HEK293T (cell line): ENCODE data around the gene PDE1A.

Experiments
- CTCF ChIA-PET: fragments of 350-600 bp; formaldehyde crosslinking; extraction: SDS; loops from one replicate; lab custom pipeline; 2021; ENCODE audit warnings: antibody characterized with exemption, inconsistent platforms; lab: Yijun Ruan, JAX
- POLR2A ChIA-PET: fragments of 350-600 bp; formaldehyde crosslinking; extraction: SDS; loops from one replicate; lab custom pipeline; 2020; ENCODE audit warnings: antibody characterized with exemption, inconsistent platforms; lab: Yijun Ruan, JAX
- DNase-seq: peaks from one replicate; pipeline ENCODE4 v3.0.0; 2012; ENCODE audit warnings: mixed read lengths; ENCODE audit errors: extremely low spot score
- ARNT ChIP-seq: fragments of 450-650 bp; IDR thresholded peaks from 2 replicates; pipeline ENCODE4 v1.6.1; 2017; ENCODE audit warnings: mild to moderate bottlenecking
- BHLHE40 ChIP-seq: fragments of 450-650 bp; IDR thresholded peaks from 2 replicates; pipeline ENCODE4 v1.6.1; 2016; ENCODE audit warnings: mild to moderate bottlenecking, moderate library complexity, borderline replicate concordance
- CTBP1 ChIP-seq: fragments of 450-650 bp; IDR thresholded peaks from 2 replicates; pipeline ENCODE4 v1.6.1; 2016; ENCODE audit warnings: borderline replicate concordance
- ELF4 ChIP-seq: fragments of 450-650 bp; IDR thresholded peaks from 2 replicates; pipeline ENCODE4 v1.6.1; 2017; ENCODE audit warnings: antibody characterized with exemption
- FOXA1 ChIP-seq: fragments of 450-650 bp; IDR thresholded peaks from 2 replicates; pipeline ENCODE4 v1.6.1; 2016; ENCODE audit warnings: mild to moderate bottlenecking
- FOXK2 ChIP-seq: fragments of 450-650 bp; IDR thresholded peaks from 2 replicates; pipeline ENCODE4 v1.6.1; 2016; ENCODE audit warnings: mild to moderate bottlenecking
- FOXM1 ChIP-seq: fragments of 450-650 bp; IDR thresholded peaks from 2 replicates; pipeline ENCODE4 v1.6.1; 2017; ENCODE audit warnings: mild to moderate bottlenecking, borderline replicate concordance
- HDGF ChIP-seq: fragments of 450-650 bp; IDR thresholded peaks from 2 replicates; pipeline ENCODE4 v1.6.1; 2017; ENCODE audit warnings: antibody characterized with exemption, borderline replicate concordance
- L3MBTL2 ChIP-seq: fragments of 450-650 bp; conservative IDR thresholded peaks from 2 replicates; pipeline ENCODE4 v1.6.1; 2016; ENCODE audit warnings: mild to moderate bottlenecking
- LEF1 ChIP-seq: fragments of 450-650 bp; IDR thresholded peaks from 2 replicates; pipeline ENCODE4 v1.6.1; 2017; ENCODE audit warnings: mild to moderate bottlenecking, borderline replicate concordance
- NFRKB ChIP-seq: fragments of 450-650 bp; IDR thresholded peaks from 2 replicates; pipeline ENCODE4 v1.6.1; 2016; ENCODE audit warnings: mild to moderate bottlenecking, moderate library complexity
- SP1 ChIP-seq: fragments of 450-650 bp; IDR thresholded peaks from 2 replicates; pipeline ENCODE4 v1.6.1; 2017
- SUZ12 ChIP-seq: fragments of 450-650 bp; IDR thresholded peaks from 2 replicates; pipeline ENCODE4 v1.6.1; 2016; ENCODE audit warnings: mild to moderate bottlenecking
- TARDBP ChIP-seq: fragments of 450-650 bp; IDR thresholded peaks from 2 replicates; pipeline ENCODE4 v1.6.1; 2016
- ZNF384 ChIP-seq: fragments of 450-650 bp; IDR thresholded peaks from 2 replicates; pipeline ENCODE4 v1.6.1; 2016
- TF ChIP-seq, protein P1 (sequence below): fragments of 450-650 bp; IDR thresholded peaks from 2 replicates; pipeline ENCODE4 v1.6.1; 2016

Gene PDE1A

DNA sequence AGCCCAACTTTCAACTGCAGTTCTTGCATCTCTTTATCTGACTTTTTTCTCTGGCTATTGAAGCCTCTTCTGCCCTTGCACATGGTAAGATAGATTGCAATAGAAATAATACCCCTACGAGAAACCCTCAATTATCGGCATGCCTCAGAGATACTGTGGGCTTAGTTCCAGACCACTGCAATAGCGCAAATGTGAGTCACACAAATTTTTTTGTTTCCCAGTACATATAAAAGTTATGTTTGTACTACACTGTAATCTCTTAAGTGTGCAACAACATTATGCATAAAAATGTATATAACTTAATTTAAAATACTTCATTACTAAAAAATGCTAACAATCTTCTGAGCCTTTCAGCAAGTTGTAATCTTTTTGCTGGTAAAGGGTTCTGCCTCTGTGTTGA, 124.7 kb downstream of the PDE1A start:
- CTCF ChIA-PET = no interaction called here
- TF ChIP-seq FOXM1 = no peak
- TF ChIP-seq CTBP1 = no peak
- no peak for TF ChIP-seq ELF4
- TF ChIP-seq ZNF384 = no peak
- no peak for TF ChIP-seq BHLHE40
- TF ChIP-seq L3MBTL2 = no peak
- TF ChIP-seq, protein P1, sequence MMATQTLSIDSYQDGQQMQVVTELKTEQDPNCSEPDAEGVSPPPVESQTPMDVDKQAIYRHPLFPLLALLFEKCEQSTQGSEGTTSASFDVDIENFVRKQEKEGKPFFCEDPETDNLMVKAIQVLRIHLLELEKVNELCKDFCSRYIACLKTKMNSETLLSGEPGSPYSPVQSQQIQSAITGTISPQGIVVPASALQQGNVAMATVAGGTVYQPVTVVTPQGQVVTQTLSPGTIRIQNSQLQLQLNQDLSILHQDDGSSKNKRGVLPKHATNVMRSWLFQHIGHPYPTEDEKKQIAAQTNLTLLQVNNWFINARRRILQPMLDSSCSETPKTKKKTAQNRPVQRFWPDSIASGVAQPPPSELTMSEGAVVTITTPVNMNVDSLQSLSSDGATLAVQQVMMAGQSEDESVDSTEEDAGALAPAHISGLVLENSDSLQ = no peak
- TF ChIP-seq ARNT = no peak
- no peak for TF ChIP-seq SUZ12
- TF ChIP-seq FOXK2 = no peak
- TF ChIP-seq NFRKB = no peak
- TF ChIP-seq FOXA1 = no peak
- TF ChIP-seq LEF1 = no peak
- TF ChIP-seq TARDBP = no peak
- POLR2A ChIA-PET = no interaction called here
- DNase-seq = no peak

DNA sequence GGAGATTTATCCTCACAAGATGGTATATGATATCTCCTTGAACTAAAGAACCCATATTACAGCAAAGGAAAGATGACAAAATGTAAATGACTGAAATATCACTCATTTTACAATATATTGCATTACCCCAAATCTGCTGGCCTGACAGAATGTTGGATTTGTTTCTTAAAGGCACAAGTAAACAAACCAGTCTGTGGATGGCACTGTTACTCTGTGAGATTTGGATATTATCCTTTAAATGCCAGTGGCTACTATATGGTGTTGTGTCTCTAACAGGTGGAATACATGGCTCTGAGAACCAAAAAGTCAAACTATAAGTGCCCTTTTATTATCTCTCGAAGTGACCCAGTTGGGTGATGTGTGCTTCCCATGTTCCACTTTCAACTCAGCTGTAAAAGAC, 125.7 kb downstream of the PDE1A start:
- DNase-seq = no peak
- ChIA-PET POLR2A (no interaction called here), CTCF (no interaction called here)
- TF ChIP-seq SUZ12 (no peak), FOXM1 (no peak), TARDBP (no peak), CTBP1 (no peak), NFRKB (no peak), FOXA1 (no peak), LEF1 (no peak)

DNA sequence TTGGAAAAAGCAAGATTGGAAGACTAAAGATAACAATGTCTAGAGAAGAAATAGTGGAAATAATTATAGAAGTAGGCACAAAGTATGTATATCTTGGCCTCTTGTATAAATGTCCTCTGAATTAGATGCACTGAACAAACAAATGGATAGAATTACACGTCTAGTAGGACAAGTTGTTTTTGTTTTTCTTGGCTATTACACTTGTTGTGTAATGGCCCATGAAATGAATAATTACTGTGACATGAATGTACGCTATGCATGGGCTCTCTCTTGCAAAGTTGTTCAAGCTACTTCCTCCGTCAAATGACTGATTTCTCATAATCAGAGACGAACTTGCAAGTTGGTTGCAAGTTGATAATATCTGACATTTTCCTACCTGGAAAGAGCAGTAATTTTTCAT, 126.2 kb downstream of the PDE1A start:
- CTCF ChIA-PET = interaction anchor here (0.6 kb wide), 1 partner anchor 459 kb away, joined by 4 read pairs; no protein-coding TSS in a partner anchor
- TF ChIP-seq FOXM1 = no peak
- TF ChIP-seq, protein P1 = peak; percentile 87
- no peak for TF ChIP-seq LEF1
- TF ChIP-seq CTBP1 = peak; percentile 36; the same call in 1 of the 2 replicates
- TF ChIP-seq SP1 = no peak
- peak; percentile 11; the same call in 1 of the 2 replicates for TF ChIP-seq FOXA1
- no peak for TF ChIP-seq NFRKB
- no peak for TF ChIP-seq HDGF
- TF ChIP-seq BHLHE40 = no peak
- no peak for TF ChIP-seq ARNT
- no peak for TF ChIP-seq L3MBTL2
- peak; percentile 16 for DNase-seq
- POLR2A ChIA-PET = no interaction called here

DNA sequence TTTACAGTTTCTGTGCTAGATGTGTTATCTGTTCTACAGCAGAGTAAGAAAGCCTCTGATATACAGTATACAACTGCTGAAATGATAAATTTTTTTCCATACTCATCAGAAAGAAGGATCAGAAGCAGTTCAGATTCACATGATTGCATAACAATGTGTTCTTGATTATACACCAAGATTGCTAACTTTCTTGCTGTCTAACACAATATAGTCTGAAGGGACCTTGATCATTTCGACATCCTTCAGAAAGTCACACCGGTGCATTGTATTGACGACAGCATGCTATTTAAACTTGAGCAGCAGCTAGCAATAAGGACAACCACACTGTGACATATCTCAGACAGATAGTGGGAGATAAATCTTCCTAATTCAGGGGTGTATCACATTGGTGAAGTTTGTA, 127.2 kb downstream of the PDE1A start:
- ChIA-PET CTCF (no interaction called here), POLR2A (no interaction called here)
- TF ChIP-seq ZNF384 = no peak
- DNase-seq = no peak

DNA sequence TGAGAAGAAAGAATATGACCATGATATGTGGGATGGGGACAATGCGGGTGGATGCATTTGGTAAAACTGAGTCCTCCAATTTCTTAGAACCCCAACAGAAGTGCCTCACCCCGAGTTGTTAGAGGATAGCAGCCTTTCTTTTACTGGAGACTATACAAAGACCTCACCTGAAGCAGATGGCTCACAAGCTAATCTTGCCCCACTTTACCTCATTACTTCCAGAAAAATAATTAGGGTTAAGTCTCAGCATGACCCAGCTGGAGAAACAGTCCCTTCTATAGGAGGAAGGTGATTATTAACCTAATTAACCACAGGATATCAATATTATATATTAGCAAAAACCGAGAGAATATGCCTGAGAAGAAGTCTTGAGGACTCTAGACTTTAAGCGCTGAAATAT, 128.4 kb downstream of the PDE1A start:
- ChIA-PET CTCF (interaction anchor here (0.7 kb wide), 1 partner anchor 425 kb away, joined by 3 read pairs; no protein-coding TSS in a partner anchor), POLR2A (no interaction called here)
- DNase-seq = no peak
- TF ChIP-seq L3MBTL2 (no peak), LEF1 (no peak), CTBP1 (no peak), ELF4 (no peak), FOXK2 (no peak), HDGF (no peak), SUZ12 (no peak), FOXM1 (no peak), ZNF384 (no peak)
- TF ChIP-seq, protein P1 = no peak

DNA sequence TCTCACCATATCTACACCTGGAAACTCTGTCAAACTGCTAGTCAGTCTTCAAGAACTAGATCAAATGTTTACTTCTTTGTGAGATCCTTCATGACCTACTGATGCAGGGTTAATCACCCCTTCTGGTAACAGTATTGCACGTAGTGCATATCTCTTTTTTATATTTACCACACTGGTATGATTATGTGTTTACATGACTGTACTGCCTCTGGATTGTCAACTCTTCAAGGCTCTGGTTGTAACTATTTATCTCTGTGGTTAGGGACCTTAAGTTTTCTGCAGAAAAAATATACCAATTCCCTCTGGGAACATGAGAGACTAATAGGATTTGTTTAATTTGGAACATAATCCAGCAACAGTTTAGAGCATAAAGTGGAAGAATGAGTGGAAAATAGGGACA, 135.5 kb downstream of the PDE1A start:
- CTCF ChIA-PET = no interaction called here
- no peak for DNase-seq
- TF ChIP-seq CTBP1 = no peak
- TF ChIP-seq ELF4 = no peak
- no peak for TF ChIP-seq BHLHE40
- TF ChIP-seq L3MBTL2 = no peak
- no peak for TF ChIP-seq HDGF
- no peak for TF ChIP-seq TARDBP
- no peak for TF ChIP-seq FOXM1
- TF ChIP-seq ARNT = no peak
- TF ChIP-seq SUZ12 = no peak
- no peak for TF ChIP-seq FOXA1
- TF ChIP-seq NFRKB = no peak
- no peak for TF ChIP-seq LEF1
- TF ChIP-seq ZNF384 = no peak
- TF ChIP-seq, protein P1 = no peak
- no peak for TF ChIP-seq FOXK2
- TF ChIP-seq SP1 = no peak
- POLR2A ChIA-PET = no interaction called here
